CD1c-positive myeloid dendritic cell (primary cell): Measurements from ENCODE around the gene LONRF2.

Experiments used
- DNase-seq: peaks from one replicate; pipeline ENCODE4 v3.0.0-alpha.2; 2016; ENCODE audit errors: extremely low spot score

Gene LONRF2

DNA sequence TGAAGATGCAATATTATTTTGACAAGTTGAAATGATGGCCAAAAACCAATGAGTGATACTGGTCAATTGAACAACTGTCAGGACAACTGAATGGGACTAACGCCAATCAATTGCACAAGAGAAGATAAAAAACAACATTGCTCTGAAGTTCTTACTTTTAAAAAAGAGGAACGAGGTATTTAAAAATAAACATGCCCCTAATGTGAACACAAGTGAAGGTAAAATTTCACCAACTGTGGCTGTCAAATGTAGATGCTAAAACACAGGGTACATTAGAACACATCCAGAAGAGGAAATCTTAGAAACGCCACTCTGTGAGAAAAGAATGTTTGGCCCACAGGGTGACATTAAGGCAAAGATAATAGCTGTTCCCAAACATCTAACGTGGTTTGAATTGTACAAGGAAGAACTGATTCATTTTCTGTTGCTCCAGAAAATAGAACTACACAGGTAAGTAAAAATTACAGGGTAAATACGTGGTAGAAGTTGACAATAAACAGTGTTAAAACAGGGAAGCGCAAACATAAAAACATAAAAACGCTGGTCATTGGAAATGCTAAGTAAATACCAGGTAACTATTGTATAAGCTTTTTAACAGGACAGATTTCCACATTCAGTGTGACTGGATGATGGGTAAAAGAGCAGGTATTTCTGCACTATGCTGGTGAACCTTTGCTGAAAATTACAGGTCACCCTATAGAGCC, 20.3 kb downstream of the LONRF2 start:
- no peak for DNase-seq

DNA sequence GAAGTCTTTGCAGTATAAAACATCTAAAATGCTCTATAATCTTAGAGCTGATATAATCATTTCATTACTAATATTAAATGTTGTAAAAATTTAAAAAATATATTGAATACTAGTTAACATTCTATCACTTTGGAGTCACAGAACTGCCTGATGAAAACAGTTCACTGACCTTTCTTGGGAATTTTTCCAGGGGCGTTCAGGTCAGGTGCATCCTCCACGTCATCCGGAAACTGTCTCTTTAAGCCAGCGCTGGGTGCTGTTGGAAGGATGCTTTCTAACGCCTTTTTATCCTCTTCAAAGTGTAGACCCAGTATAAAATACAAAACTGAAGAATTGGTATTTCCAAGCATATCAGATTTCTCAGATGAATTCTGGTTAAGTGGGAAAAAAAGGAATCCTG, 22.8 kb downstream of the LONRF2 start:
- DNase-seq, result no peak

DNA sequence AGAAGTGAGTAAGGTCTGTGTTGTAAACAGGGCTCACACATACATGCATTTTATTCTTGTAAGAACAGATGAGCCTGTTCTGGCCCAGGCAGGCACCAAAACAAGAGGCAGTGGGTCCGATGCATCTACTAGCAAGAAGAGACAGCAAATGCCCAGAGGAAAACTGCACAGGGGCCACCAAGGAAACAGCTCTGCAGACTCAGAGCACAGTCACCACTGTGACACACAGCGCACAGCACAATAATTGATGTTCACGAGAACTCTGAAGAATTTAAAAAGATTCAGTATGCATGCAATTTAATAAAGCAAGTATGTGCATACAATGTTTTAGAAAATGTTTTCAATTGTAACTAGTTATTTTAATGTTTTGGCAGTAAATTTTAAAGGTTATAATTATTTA, 24.8 kb downstream of the LONRF2 start:
- no peak for DNase-seq

DNA sequence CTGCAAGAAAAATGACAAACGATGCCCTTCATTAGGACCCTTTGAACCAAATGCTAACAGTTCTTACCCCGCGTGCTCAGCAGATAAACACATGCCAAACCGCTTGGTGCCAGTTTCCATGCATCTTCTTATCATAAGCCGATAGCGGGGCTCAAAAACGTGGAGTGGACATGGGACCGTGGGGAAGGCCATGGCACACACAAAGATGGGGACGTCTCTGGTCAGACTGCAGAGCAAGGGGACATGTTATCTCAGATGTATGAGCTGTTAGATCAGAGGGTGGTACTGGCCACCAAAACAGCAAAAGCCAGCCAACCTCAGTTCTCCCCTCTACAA, 28.2 kb downstream of the LONRF2 start:
- no peak for DNase-seq

DNA sequence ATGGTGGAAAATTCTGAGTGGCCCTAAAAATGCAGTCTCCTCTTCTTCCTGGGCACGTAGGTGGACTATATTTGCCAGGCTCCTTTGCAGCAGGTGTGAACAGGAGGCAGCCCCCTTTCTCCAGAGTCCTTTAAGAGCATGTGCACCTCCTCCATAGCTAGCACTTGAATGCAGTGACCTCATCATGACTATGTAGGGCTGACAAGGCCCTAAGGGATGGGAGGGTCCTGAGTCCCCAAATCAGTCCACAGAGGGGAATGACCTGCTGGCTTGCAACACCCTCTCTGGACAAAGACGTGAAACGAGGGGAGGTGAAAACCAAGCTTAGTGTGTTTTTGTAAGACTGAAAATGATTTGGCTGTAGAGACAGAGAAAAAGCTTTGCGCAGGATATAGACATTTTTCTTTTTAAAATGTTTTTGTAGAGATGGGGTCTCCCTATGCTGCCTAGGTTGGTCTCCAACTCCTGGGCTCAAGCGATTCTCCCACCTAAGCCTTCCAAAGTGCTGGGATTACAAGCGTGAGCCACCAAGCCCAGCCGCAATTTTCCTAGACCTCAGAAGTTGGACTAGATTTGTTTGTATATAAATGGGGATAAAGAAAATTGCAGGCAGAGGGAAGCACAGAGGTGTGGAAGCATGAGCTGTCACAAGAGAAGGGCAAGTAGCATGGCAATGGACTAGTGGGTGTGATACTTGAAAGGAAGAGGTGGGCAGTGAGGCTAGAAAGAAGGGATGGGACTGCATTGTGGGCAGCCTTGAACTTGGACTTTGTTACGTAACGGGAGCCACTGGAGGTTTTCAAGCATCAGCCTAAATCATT, 28.8 kb downstream of the LONRF2 start:
- no peak for DNase-seq

DNA sequence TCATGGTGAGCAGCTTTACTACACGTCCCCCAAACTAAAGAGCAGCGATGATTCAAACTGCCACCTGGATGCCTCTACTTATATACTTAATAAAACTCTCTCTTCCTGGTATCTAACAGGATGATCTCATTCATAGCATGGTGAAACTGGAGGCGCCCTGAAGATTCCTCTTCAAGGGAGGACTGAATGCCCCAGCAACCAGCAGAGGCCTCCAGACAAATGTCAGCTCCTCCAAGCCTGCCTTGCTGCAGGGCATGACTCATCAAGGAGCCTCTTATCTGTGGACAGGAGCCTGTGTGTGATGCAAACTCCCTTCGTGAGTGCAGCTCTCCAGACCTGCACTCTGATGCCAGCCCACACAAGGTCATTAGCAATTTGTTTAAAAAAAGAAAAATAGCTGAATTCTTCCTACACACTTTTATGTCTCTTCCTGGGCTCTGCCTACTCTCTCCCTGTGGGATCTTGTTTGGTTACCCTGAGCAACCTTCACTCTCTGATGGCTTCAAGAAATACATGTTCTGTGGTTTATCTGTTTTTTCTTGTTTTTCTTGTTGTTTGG, 30.2 kb downstream of the LONRF2 start:
- DNase-seq, result no peak

DNA sequence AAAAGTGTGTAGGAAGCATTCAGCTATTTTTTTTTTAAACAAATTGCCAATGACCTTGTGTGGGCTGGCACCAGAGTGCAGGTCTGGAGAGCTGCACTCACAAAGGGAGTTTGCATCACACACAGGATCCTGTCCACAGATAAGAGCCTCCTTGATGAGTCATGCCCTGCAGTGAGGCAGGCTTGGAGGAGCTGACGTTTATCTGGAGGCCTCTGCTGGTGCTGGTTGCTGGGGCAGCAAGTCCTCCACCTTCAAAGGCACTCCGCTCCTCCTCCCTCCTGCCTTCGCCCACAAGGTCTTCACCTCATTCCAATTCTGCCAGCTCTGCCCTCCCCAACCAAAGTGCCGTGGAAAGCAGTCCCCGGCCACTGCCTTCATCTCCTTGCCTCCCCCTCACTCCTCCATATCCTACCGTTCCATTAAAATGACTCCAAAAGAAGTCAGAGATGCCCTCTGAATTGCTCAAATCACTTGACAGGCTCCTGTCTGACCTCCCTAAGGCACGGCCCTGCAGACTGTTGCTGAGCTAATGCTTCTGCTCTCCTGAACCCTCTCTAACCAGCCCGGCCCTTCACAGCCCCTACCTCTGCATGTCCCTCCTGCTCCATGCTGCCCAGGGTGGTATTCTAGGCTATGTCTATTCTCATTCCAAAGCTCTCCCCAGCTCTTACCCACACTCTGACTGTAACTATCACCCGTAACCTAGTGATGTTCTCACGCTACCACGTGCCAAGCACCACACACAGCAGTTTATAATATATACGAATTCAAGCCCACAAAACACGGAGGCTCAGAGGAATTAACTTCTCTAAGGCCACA, 30.9 kb downstream of the LONRF2 start:
- DNase-seq, result peak; percentile 4

DNA sequence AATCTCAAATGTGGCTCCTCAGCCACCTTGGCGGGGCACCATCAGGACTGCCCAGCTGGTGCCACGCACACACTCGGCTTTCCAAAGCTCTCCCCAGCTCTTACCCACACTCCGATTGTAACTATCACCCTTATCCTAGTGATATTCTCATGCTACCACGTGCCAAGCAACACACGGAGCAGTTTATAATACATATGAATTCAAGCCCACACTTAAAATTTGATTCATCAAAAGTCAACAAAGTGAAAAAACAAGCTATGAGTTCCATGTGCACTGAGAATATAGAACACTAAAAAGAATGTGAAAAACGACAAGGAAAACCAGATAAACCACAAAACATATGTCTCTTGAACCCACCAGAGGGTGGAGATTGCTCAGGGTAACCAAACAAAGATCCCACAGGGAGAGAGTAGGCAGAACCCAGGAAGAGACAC, 31.6 kb downstream of the LONRF2 start:
- DNase-seq, result no peak

DNA sequence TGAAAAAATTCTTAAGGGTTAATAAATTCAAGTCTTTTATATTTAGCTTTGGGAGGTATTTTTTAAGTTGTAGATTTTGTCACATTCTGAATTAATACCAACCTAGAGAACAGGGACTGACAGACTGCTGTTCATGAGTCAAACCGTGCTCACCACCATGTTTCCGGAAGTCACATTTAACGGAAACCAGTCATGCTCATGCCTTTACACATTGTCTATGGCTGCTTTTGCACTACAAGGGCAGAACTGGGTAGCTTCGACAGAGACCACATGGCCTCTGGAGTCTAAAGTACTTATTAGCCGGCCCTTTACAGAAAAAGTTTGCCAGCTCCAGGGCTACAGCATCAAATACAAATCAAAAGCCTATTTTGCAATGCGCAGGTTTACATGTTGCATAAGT, 33.3 kb downstream of the LONRF2 start:
- DNase-seq, result no peak

DNA sequence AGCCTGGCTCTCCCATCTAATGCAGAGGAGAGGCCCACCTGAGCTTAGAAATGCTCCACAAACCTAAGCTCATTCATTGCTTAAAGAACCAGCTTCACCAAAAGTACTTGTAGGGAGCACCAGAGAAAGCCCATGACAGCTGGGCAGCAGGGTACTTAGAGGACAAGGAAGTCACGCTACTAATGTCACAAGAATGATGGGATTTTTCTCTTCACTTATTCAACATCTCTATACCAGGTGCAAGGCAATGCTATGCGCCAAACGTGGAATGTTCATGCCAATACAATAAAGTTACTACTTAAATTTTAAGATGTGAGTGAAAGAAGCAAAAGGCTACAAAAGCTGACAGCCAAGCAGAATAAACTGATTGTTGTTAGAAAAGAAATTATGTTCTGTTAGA, 36.0 kb downstream of the LONRF2 start:
- DNase-seq, result no peak

DNA sequence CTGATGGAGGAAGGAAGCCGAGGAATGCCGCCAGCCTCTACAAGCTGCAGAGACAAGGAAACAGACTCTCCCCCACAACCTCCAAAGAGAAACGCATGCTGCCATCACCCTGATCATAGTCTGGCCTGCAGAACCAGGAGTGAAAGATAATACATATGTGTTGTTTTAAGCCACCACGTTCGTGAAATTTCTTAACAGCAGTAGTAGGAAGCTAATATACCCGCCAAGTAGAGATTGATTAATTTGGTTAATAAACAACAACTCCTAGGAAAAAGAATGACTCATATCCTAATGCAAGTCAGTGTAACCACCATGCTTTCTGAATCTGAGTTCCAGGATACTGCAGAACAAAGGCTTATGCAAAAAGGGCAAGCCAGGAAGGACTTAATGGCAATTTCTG, 36.6 kb downstream of the LONRF2 start:
- no peak for DNase-seq

DNA sequence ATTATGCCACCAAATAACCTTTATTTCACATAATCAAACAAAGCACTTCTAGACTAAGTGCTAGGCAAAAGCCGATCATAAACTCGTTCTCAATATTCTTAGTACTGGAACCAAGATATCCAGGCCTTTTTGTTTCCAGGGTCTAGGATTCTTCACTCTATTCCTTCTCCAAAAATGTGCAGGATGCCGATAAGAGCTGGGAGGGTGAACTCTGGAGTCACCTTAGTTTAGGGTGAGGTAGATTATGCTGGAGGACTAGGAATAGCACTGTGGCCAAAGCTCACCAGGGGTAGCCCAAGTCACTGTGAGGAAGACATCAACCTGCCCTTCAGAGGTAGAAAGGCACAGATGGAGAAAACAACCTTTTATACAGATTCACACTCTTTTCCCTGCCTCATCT, 37.3 kb downstream of the LONRF2 start:
- DNase-seq, result no peak

DNA sequence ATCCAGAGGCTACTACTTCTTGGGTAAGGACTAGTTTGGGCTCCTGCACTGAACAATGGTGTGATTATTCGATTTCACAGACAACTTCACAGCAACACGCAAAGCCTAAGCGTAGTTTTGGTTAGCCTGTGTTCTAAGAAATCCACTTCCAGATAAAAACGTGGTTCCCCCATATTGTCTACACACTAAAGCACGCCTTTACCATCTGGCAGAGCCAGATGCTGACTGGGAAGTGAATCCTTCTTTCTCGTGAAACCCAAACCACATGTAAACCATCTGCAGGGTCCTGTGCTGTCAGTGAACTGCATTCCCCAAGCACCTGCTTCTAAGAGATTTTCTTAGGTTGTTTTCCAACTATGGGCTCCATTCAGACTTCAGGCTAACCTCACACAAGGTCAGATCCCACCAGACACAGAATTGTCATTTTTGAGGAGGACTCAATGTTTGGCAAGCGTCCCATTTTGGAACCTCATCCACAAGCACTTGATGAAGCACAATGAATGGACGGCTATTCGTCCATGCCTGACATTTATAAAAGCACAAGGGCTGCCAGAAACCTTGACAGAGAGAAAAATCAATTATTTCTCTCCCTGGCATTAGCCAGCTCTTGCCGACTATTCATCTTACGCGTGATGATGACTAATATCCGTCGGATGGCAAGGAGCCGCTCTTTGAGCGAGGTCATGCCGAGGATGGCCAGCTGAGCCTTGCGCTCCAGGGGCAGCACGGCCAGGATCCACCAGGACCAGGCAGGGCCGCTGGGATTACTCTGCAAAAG, 38.4 kb downstream of the LONRF2 start:
- DNase-seq, result no peak

DNA sequence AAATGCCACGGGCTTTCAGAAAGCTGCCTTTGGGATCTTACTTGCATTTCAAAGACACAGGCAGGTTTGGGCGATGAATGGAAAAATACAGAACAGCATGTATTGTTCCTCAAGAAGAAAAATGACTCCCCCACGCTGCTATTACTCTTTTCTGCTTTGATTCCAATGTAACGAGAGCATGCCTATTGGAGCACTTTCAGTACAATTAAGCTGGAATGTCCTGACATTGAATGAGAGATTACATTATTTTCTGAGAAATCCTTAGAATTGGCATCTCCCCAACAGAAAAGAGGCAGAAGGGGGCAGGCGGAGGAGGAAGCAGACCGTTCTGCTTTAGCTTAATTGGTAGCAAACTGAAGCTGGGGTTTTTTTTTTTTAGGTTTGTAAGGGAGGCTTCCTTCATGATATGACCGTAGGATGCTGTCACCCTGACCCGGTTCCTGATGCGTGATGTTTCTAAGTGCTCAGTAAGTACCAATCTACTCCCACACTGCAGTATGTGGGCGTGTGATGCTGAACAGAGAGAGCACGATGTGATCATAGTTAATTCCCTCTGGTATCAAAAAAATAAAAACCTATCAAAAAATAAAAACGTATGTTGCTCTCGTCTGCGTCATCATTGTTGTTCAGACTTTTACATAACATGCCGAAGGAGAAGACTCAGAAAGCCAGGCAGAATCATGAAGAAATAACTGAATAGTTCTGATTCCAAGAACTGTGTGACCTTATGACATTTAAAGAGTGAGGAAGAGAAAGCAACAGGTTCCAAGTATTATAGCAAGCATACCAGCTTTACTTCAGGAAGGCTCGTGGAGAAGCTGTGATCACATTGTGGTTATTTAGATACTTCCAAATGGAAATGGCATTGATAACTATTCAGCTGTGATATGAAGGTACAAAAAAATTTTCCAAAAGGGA, 40.5 kb downstream of the LONRF2 start:
- DNase-seq, result no peak

DNA sequence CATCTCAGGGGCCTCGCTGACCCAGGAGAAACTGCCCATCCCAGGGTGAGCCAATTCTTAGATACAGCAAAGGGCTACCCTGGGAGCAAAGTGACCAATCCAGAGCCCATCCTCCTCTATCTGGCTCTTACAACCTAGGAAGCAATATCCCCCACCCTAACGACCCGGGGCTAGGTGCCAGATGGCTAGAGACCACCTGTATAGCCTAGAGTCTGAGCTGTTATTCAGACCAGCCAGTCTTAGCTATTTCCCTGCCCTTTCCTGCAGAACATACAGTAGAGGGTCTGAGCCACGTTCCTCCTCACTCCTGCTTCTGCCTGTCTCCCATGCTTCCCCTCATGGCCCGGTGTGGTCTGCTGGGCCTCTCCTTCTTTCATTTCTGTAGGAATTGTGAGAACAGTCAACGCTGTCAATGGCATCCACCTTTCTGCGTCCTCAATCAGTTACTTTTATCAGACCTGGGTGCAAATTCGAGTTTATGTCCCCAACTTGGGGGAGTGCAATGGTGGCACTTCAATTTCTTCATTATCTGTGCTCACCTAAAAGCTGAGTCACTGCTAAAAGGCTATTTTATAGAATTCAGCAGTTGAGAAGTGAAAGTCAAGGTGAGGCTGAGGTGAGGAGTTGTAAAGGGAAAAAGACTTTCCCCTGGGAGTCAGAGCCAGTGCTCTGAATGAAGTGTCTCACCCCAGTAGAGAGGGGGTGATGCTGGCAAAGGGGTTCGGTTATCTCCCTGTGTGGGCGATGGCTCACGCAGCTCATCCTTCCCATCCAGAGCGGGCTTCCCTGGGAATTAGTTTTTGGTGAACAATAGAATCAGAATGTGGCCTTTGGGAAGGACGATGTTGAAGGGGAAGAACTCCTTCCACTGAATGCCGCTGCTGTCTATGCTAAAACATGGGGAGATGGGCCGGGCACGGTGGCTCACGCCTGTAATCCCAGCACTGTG, 42.4 kb downstream of the LONRF2 start:
- DNase-seq, result no peak

DNA sequence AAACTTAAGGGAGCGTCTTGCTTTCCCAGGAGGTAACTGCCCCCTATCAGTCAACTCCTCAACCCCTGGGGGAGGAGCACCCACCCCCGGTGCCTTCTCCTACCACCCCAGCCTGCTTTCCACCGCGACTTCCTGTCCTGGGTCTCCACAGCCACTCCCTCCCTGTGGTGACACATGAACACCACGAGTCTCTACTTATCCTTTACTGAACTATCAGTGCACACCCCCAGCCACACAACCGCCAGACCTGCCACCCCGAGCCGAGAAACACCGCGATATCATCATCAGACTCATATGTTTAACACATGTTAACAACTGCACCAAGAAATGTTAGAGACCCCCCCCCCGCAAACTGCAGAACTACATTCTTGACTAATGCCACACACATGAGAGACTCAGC, 43.3 kb downstream of the LONRF2 start:
- DNase-seq, result no peak

DNA sequence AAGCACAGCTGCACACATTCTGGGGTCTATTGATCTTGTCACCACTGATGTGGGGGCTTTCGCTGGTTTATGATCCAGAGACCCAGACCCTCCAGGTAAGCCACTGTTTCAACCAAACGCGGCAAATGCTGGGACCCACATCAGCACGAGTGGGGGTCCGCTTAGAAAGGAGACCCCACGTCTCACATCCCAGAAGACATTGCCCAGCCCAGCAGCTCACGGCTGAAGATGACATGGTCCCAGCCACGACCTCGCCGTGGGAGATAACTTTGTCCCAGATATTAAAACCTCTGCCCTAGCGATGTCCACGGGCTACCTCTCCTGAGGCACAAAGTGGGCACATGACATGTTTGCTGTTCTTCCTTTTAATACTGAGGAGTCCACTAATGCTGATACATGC, 43.8 kb downstream of the LONRF2 start:
- no peak for DNase-seq

DNA sequence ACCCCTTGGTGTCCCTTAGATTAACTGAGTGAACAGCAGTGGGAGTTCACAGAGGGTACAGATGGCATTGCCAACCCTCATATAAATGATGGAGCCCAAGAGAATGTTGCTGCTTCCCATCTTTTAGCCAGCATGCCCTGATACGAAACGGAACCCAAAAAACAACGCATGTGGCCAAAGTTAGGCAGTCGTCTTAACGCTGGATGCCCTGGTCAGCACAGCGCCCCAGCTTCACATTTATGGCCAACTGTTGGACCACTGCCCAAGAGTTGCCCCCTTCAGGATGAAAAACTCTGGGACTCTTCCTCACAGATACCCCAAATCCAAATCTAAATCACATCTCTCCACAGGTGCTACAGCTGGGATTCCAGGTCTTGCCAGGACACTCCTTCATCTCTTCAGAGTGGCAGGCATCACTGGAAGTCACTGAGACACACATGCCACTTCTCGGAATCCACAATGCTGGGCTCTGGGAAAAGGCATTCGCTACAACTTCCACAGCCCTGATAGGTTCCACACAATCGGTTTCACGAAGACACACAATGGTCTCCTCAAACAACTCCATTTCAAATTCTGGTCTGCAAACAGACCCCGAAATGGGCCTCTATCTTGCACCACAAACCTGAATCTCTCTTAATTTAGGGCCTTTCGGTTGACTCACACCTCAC, 44.6 kb downstream of the LONRF2 start:
- DNase-seq, result no peak

DNA sequence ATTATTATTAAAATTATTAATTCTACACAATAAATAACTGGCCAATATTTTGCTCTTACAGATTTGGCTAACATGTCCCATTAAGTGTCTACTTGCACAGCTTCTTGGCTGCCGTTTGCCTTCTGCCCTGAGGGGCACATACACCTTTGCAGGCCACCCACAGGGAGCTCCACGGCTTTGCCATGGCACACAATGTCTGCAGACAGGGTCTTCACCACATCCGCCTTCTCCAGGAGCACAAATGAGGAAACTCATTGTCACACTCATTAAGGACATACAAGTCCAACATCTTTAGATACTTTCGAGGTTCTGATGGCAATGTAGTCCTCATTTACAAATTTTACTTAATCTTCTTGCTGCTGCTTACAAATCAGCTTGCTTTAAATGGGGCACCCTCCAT, 45.6 kb downstream of the LONRF2 start:
- no peak for DNase-seq
